ENCODE measurements around the gene MAP4K3.

Gene MAP4K3

GRCh38 chr2:39221459-39221858 lies 215.6 kb downstream of the MAP4K3 start:
- H3K27ac Mint-ChIP-seq = no peak overlapping the region
- H3K27me3 Mint-ChIP-seq = no peaks in the 10 kb centered on the region
- no peak overlapping the region for H3K4me3 Mint-ChIP-seq
- no peaks in the 10 kb centered on the region for H3K9me3 Mint-ChIP-seq
- no peaks in the 10 kb centered on the region for H3K36me3 Mint-ChIP-seq (ENCODE audit: low read depth)
- DNase-seq (no peak), ATAC-seq (no peak)
- H3K4me1 Mint-ChIP-seq = peaks cover 49% of the 10 kb centered on the region

GRCh38 chr2:39220136-39220535 lies 216.9 kb downstream of the MAP4K3 start:
- DNase-seq = no peak
- Mint-ChIP-seq H3K4me3 (no peak overlapping the region), H3K36me3 (ENCODE audit: low read depth) (no peaks in the 10 kb centered on the region), H3K4me1 (peaks cover 51% of the 10 kb centered on the region), H3K9me3 (no peaks in the 10 kb centered on the region), H3K27ac (no peak overlapping the region), H3K27me3 (no peaks in the 10 kb centered on the region)
- ATAC-seq = no peak

GRCh38 chr2:39218391-39218790 lies 218.7 kb downstream of the MAP4K3 start:
- no peaks in the 10 kb centered on the region for H3K36me3 Mint-ChIP-seq (ENCODE audit: low read depth)
- ATAC-seq (no peak), DNase-seq (no peak)
- H3K9me3 Mint-ChIP-seq = no peaks in the 10 kb centered on the region
- no peaks in the 10 kb centered on the region for H3K27me3 Mint-ChIP-seq
- H3K27ac Mint-ChIP-seq = peak overlapping the region; percentile 90
- H3K4me1 Mint-ChIP-seq = peaks cover 55% of the 10 kb centered on the region
- H3K4me3 Mint-ChIP-seq = no peak overlapping the region

- H3K4me1 Mint-ChIP-seq = peaks cover 58% of the 10 kb centered on the region
- peak overlapping the region; percentile 62 for H3K4me3 Mint-ChIP-seq
- H3K27ac Mint-ChIP-seq = peak overlapping the region; percentile 90
- no peaks in the 10 kb centered on the region for H3K36me3 Mint-ChIP-seq (ENCODE audit: low read depth)
- no peaks in the 10 kb centered on the region for H3K27me3 Mint-ChIP-seq
- ATAC-seq (peak; percentile 87), DNase-seq (no peak)
- H3K9me3 Mint-ChIP-seq = peaks cover 4% of the 10 kb centered on the region
Measured at GRCh38 chr2:39217192-39217550, 219.9 kb downstream of the MAP4K3 start.

- peaks cover 62% of the 10 kb centered on the region for H3K4me1 Mint-ChIP-seq
- DNase-seq (peak; percentile 59), ATAC-seq (peak; percentile 87)
- H3K9me3 Mint-ChIP-seq = peaks cover 4% of the 10 kb centered on the region
- H3K36me3 Mint-ChIP-seq (ENCODE audit: low read depth) = no peaks in the 10 kb centered on the region
- no peaks in the 10 kb centered on the region for H3K27me3 Mint-ChIP-seq
- peak overlapping the region; percentile 90 for H3K27ac Mint-ChIP-seq
- H3K4me3 Mint-ChIP-seq = peak overlapping the region; percentile 62
Measured at GRCh38 chr2:39216346-39217191, 220.5 kb downstream of the MAP4K3 start.

GRCh38 chr2:39215545-39215944 lies 221.5 kb downstream of the MAP4K3 start:
- no peaks in the 10 kb centered on the region for H3K36me3 Mint-ChIP-seq (ENCODE audit: low read depth)
- peak; percentile 33 for ATAC-seq
- peak overlapping the region; percentile 90 for H3K27ac Mint-ChIP-seq
- no peak for DNase-seq
- H3K4me1 Mint-ChIP-seq = peaks cover 66% of the 10 kb centered on the region
- H3K9me3 Mint-ChIP-seq = peaks cover 4% of the 10 kb centered on the region
- no peak overlapping the region for H3K4me3 Mint-ChIP-seq
- no peaks in the 10 kb centered on the region for H3K27me3 Mint-ChIP-seq

GRCh38 chr2:39213015-39213414 lies 224.1 kb downstream of the MAP4K3 start:
- peaks cover 48% of the 10 kb centered on the region for H3K4me1 Mint-ChIP-seq
- no peaks in the 10 kb centered on the region for H3K36me3 Mint-ChIP-seq (ENCODE audit: low read depth)
- DNase-seq (no peak), ATAC-seq (no peak)
- no peaks in the 10 kb centered on the region for H3K27me3 Mint-ChIP-seq
- H3K4me3 Mint-ChIP-seq = no peak overlapping the region
- H3K9me3 Mint-ChIP-seq = peaks cover 4% of the 10 kb centered on the region
- no peak overlapping the region for H3K27ac Mint-ChIP-seq

- DNase-seq (no peak), ATAC-seq (no peak)
- Mint-ChIP-seq H3K4me1 (peaks cover 27% of the 10 kb centered on the region), H3K4me3 (no peak overlapping the region), H3K27ac (no peak overlapping the region), H3K9me3 (peaks cover 4% of the 10 kb centered on the region), H3K36me3 (ENCODE audit: low read depth) (no peaks in the 10 kb centered on the region), H3K27me3 (no peaks in the 10 kb centered on the region)
Measured at GRCh38 chr2:39210846-39211245, 226.2 kb downstream of the MAP4K3 start.

GRCh38 chr2:39203382-39203781 lies 233.7 kb downstream of the MAP4K3 start:
- Mint-ChIP-seq H3K9me3 (peaks cover 10% of the 10 kb centered on the region), H3K4me1 (peaks cover 18% of the 10 kb centered on the region), H3K27me3 (no peaks in the 10 kb centered on the region), H3K27ac (no peak overlapping the region), H3K36me3 (ENCODE audit: low read depth) (no peaks in the 10 kb centered on the region), H3K4me3 (no peak overlapping the region)
- no peak for DNase-seq
- ATAC-seq = no peak

- ATAC-seq (peak; percentile 63), DNase-seq (no peak)
- Mint-ChIP-seq H3K4me3 (no peak overlapping the region), H3K9me3 (peaks cover 11% of the 10 kb centered on the region), H3K4me1 (peaks cover 18% of the 10 kb centered on the region), H3K36me3 (ENCODE audit: low read depth) (no peaks in the 10 kb centered on the region), H3K27ac (no peak overlapping the region), H3K27me3 (no peaks in the 10 kb centered on the region)
Measured at GRCh38 chr2:39202639-39203369, 234.3 kb downstream of the MAP4K3 start.
